ENCODE data around the gene KIF1B. TPM values are rescaled to one million over a fixed set of nuclear protein-coding genes. Genes with fewer than 3 reads are reported as not detected.

Gene KIF1B, protein sequence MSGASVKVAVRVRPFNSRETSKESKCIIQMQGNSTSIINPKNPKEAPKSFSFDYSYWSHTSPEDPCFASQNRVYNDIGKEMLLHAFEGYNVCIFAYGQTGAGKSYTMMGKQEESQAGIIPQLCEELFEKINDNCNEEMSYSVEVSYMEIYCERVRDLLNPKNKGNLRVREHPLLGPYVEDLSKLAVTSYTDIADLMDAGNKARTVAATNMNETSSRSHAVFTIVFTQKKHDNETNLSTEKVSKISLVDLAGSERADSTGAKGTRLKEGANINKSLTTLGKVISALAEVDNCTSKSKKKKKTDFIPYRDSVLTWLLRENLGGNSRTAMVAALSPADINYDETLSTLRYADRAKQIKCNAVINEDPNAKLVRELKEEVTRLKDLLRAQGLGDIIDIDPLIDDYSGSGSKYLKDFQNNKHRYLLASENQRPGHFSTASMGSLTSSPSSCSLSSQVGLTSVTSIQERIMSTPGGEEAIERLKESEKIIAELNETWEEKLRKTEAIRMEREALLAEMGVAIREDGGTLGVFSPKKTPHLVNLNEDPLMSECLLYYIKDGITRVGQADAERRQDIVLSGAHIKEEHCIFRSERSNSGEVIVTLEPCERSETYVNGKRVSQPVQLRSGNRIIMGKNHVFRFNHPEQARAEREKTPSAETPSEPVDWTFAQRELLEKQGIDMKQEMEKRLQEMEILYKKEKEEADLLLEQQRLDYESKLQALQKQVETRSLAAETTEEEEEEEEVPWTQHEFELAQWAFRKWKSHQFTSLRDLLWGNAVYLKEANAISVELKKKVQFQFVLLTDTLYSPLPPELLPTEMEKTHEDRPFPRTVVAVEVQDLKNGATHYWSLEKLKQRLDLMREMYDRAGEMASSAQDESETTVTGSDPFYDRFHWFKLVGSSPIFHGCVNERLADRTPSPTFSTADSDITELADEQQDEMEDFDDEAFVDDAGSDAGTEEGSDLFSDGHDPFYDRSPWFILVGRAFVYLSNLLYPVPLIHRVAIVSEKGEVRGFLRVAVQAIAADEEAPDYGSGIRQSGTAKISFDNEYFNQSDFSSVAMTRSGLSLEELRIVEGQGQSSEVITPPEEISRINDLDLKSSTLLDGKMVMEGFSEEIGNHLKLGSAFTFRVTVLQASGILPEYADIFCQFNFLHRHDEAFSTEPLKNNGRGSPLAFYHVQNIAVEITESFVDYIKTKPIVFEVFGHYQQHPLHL (N-terminal part only)
- 8.1 TPM for total RNA-seq

DNA sequence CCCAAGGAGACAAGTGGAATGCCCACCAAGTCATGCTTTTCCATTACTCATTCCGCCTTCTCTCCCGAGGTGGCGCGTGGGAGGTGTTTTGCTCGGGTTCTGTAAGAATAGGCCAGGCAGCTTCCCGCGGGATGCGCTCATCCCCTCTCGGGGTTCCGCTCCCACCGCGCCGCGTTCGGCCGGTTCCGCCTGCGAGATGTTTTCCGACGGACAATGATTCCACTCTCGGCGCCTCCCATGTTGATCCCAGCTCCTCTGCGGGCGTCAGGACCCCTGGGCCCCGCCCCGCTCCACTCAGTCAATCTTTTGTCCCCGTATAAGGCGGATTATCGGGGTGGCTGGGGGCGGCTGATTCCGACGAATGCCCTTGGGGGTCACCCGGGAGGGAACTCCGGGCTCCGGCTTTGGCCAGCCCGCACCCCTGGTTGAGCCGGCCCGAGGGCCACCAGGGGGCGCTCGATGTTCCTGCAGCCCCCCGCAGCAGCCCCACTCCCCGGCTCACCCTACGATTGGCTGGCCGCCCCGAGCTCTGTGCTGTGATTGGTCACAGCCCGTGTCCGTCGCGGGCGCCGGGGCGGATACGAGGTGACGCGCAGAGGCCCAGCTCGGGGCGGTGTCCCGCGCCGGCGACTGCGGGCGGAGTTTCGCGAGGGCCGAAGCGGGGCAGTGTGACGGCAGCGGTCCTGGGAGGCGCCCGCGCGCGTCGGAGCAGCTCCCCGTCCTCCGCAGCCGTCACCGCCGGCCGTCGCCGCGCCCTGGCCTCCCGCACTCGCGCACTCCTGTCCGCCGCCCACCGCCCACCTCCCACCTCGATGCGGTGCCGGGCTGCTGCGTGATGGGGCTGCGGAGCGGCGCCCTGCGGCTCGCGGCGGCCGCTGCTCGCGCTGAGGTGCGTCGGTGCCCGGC, at the start of gene KIF1B:
KIF1B (plus strand) TSS at position 666 of the 906 bp plus-strand sequence. CDS start 21,759 bp downstream, outside the sequence.
- peak; percentile 84 to 97 (median 96) for DNase-seq (ENCODE audit: low read depth in 2 of 3, low spot score in 2 of 3)

DNA sequence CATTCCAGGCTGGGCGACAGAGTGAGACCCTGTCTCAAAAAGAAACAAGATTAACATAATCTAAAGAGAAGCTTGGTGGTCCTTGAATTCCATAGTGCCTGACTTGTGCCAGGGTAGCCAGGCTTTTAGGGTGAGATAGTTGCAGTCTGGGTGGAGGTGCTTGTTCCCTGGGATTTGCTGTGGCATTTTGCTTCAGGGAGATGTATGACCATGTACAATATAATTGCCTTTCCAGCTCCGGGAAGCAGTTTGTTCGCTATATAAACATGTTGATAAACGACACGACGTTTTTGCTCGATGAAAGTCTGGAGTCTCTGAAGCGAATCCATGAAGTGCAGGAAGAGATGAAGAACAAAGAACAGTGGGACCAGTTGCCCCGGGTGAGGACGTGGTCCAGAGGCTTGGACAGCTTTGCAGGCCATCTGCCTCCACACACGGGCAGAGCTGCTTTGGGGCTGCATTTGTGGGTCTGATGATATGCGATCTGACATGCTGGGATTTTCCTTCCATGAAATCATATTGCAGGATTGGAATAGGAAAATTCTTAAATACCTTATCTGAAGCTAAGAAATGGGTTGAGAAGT, 49.4 kb upstream of the KIF1B start:
- no peak for DNase-seq (ENCODE audit: low read depth in 2 of 3, low spot score in 2 of 3)

DNA sequence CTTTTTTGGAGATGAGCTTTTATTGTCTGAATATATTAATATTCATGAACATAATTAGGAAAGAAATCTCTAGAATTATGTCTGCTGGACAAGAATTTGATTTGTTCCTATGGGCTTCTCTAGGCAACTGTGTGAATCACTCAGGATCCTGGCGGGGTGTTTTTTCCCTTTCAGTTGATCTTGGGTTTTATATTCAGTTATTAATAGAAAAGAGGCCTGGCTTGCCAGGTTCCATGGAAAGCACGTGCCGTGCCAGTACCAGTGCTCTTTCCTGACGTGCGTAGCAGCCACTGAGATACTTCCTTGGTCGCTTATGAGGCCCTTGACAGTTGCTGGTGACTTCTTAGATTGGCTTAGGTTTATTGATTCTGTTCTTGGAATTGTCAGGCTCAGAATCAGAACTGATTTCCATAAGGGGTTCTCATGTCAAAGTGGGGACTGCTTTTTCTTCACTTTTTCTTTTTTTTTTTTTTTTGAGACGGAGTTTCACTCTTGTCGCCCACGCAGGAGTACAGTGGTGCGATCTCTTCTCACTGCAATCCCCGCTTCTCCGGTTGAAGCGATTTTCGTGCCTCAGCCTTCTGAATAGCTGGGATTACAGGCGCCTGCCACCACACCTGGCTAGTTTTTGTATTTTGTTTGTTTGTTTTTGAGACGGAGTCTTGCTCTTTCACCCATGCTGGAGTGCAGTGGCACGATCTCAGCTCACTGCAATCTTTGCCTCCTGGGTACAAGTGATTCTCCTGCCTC, 48.7 kb upstream of the KIF1B start:
- DNase-seq (ENCODE audit: low read depth in 2 of 3, low spot score in 2 of 3) = no peak

DNA sequence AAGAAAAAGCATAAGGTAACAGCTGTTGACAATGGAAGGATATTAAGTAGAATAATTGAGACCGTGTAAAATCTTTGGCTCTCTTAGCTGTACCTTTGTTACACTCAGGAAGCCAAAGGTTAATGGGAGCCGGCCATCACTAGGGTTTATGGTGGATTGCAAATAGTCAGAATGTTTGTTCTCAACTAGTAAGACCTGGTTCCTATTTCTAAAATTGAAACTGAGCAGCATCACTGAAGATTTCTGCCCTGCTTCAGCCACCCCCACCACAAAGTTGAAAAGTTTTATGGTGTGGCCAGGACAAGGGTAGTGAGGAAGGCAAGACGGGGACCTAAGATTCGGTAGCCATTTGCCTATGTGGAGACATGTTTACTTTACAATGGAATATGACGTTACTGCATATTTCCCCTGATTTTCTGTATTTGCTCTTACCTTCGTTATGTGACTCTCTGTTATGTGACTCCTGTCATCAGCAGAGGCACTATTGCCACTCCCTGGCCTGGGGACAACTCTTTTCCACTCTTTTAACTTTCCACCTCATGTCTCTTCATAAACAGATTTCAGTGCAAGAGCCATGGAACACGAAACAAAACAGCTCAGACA, 41.4 kb upstream of the KIF1B start:
- no peak for DNase-seq (ENCODE audit: low read depth in 2 of 3, low spot score in 2 of 3)

DNA sequence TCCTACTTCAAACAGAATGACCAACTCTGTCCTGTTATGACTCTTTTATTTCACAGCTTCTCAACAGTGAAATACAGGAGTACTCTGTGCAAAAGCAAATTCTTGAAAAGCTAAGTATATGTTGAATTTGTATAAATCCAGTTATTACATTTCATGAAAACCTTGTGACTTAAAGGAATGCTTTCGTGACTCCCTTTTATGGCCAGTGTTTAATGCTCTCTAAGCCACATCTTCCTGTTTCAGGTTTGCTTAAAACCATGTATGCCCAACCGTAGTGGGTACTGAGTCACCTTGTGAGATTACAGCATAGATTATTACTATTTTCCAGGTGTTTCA, 40.2 kb upstream of the KIF1B start:
- DNase-seq (ENCODE audit: low read depth in 2 of 3, low spot score in 2 of 3) = no peak

DNA sequence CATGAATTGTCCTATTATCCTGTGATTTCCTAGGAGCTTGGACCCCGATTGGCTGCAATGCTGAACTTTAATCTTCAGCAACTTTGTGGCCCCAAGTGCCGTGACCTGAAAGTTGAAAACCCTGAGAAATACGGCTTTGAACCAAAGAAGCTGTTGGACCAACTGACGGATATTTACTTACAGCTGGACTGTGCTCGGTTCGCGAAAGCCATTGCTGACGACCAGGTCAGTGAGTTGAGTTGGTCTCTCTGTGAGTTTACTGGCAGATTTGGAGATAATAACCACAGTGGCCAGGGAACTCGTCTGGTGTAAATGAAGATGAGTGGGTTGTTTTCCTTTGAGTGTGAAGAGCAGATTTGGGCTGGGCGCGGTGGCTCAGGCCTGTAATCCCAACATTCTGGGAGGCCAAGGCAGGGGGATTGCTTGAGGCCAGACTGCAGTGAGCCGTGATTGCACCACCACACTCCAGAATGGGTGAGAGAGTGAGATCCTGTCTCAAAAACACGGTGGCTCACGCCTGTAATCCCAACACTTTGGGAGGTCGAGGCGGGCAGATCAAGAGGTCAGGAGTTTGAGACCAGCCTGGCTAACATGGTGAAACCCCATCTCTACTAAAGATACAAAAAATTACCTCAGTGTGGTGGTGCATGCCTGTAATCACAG, 39.1 kb upstream of the KIF1B start:
- no peak for DNase-seq (ENCODE audit: low read depth in 2 of 3, low spot score in 2 of 3)

DNA sequence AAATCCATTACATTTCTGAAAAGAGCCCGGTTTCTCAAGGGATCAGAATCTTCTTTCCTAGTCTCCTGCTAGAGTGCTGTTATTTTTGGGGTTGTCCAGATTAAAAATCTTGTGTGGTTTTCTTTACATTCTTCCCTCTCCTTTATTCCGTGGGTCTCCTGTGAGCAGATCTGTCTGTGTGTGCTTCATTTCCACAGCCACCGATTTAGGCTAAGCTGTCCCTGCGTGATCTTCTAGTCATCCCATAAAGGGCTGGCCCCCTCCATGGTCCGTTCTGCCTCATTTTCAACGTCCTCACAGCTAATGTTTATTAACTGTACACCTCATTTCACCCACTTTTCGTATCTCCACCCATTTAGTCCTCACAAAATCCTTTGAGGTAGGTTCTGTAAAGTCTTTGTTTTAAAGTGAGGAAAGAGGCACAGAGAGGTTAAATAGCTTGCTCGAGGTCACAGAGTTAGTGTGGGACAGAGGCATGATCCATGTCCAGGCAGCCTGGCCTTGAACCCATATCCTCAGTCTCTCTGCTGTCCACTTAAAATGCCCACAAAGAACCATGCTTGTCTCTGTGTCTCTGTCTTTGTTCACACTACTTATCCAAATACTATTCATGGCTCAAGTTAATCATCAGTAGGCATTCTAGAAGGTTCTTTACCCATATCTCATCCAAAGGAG, 38.2 kb upstream of the KIF1B start:
- no peak for DNase-seq (ENCODE audit: low read depth in 2 of 3, low spot score in 2 of 3)

DNA sequence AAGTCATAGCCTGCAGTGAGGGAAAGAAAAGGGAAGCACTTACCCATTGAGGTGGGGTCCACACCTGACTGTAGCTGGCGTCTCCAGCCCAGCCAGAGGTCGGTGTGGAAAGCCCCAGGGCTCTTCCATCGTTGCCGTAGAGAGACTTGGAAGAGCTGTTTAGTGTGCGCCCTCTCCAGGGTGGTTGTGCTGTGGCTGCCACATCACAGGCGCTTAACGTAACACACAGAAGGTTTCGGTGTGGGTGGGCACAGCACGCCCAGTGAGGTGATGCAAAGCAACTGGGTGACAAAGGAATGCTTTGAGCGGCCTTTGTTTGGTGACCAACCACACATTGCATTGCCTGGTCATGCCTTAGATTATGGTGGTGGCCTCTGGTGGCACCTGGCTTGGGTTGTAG, 36.8 kb upstream of the KIF1B start:
- no peak for DNase-seq (ENCODE audit: low read depth in 2 of 3, low spot score in 2 of 3)

DNA sequence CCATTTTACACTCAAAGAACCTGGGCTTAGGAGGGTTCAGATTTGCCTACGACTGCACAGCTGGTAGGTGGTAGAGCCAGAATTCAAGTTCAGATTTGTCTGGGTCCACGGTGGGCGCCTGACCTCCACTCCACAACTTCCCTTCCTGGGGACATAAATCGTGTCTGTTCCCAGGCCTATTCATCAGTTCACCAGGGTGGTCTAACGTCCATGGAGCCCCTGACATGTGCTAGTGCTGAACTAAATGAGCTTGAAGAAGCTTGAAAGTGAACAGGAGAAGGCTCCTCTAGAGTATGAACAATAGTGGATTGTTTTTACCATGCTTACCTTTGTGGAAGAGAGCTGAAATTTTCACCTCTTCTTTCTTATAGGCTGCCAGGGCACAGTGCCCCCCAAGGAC, 32.5 kb upstream of the KIF1B start:
- DNase-seq (ENCODE audit: low read depth in 2 of 3, low spot score in 2 of 3) = no peak

DNA sequence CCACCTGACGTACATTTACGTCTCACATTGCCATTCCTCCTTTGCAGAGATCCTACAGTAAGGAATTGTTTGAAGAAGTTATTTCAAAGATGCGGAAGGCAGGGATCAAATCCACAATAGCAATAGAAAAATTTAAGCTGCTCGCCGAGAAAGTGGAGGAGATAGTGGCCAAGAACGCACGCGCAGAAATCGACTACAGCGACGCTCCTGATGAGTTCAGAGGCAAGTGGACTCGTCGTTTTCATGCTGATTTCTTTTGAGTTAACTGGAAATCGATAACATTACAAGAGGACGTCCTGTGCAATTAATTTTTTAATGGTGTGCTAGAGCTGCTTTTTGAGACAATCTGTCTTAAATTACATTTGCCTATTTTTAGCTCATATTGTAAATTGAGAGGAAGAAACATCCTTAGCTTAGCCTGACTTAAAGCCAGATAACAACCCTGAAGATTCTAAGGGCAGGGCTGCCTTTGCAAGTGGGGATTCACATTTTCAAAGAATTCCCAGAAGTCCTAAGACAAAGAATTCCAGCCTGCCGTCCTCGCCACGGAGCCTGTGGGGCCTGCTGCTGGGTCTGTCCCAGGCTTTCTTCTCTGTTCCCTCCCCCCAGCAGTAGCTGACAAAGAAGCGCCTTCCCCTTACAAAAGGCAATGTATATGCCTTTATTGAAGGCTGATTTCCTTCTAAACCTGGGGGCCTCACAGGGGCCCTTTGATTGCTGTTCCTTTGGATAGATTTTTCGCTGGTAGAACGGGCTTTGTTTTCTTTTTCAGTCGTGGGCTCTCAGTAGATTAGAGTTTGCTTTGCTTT, 31.6 kb upstream of the KIF1B start:
- DNase-seq (ENCODE audit: low read depth in 2 of 3, low spot score in 2 of 3) = no peak

DNA sequence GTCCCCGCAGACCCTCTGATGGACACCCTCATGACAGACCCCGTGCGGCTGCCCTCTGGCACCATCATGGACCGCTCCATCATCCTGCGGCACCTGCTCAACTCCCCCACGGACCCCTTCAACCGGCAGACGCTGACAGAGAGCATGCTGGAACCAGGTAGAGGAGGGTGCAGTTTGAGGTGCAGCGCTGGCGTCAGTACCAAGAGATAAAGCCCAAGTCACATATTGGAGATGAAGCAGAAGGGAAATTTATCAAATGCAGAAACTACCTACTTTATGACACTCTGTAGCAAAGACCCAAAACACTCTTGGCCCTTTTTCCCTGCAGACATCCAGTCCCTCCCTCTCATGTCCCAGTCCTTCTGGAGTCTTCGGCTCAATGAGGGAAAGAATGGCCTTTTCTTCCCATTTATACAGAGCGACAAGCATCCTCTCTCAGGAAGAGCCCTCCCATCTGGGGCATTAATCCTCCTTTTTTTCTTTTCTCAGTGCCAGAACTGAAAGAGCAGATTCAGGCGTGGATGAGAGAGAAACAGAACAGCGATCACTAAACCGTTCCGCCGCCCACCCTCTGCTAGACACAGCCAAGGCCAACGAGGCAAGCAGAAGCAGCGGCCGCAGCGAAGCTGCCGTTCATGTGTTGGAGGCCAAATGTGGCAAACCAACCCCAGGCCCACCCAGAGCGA, 30.8 kb upstream of the KIF1B start:
- no peak for DNase-seq (ENCODE audit: low read depth in 2 of 3, low spot score in 2 of 3)

DNA sequence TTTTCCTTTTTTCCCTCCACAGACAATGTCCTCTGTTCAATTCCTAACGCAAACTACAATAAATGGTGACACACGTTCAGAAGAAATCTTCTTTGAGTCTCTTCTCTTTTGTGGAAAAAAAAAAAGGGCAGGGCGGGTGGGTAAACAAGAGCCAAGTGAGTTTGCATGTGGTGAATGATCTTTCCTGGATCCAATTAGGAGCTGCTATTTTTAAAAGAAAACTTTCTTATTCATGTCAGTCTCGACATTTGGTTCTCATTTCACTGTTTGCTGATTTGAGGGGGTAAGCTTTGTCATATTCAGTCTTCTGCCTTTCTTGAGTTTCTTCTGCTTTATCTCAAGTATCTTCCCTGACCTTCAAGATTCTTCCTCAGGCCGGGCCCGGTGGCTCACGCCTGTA, 29.2 kb upstream of the KIF1B start:
- no peak for DNase-seq (ENCODE audit: low read depth in 2 of 3, low spot score in 2 of 3)

DNA sequence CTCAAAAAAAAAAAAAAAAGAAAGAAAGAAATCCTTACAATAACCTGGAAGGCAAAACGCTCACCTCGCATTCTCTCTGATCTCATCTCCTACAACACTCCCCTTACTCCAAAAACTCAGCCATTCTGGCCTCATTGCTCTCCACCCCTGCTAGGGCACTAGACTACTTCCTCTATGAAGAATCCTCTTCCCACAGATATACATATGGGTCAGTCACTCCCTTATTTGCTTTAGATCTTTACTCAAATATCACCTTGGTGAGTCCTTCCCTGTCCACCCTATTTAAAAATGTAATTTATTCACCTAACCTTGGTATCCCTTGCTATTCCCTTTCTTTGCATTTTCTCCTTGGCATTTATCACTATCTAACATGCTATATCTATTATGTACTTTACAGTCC, 24.6 kb upstream of the KIF1B start:
- no peak for DNase-seq (ENCODE audit: low read depth in 2 of 3, low spot score in 2 of 3)

DNA sequence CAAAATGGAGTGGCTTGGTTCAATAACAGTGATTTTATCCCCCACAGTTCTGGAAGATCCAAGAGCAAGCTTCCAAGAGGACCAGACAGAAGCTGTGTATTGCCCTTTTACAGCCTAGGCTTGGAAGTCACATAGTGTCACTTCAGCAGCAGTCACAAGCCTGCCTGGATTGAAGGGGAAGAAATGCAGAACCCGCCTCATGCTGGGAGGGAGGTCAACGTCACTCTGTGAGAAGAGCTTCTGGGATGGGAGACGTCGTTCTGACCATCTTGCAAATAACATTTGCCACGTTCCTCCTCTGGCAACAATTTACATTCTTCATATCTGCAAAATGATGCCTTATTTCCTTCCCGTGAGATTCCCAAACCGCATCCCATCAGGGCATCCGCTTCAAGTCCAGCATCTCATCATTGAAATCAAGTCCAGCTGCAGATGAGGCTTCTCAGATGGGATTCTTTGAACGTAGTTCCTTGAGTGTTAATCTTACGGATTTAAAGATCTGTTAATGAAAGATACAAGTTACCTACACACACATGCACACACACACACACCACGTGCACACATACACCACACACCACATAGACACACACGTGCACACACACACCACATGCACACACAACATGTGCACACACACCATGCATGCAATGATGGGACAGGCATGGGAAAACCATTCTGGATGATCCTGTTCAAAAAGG, 23.9 kb upstream of the KIF1B start:
- DNase-seq (ENCODE audit: low read depth in 2 of 3, low spot score in 2 of 3) = no peak

DNA sequence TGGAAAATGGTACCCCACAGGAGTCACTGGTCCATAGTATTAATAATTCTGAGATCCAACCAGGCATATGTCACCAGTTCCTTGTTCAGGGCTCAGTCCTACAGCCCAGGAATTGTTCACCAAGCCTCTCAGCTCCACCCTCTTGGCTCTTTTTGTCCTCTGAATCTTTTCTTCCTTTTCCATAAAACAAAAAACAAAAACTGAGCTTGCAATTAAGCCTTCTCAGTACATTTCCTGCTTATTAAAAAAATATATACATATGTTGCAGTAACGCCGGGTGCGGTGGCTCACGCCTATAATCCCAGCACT, 23.4 kb upstream of the KIF1B start:
- no peak for DNase-seq (ENCODE audit: low read depth in 2 of 3, low spot score in 2 of 3)

DNA sequence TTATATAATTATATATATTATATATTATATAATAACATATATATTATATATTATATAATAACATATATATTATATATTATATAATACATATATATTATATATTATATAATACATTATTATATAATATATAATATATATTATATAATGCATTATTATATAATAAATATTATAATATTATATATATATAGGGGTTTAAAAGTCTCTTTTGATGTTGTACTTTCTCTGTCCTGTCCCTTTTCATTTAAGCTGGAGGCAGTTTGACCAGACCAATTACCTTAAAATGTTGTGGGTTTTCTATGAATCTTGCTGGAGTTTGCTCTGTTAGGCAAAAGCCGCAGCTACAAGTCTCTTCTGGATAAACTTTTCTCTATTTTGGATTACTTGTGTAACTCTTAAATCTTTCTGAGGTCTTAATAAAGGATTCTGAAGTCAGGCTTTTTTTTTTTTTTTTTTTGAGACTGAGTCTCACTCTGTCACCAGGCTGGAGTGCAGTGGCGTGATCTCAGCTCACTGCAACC, 22.2 kb upstream of the KIF1B start:
- DNase-seq (ENCODE audit: low read depth in 2 of 3, low spot score in 2 of 3) = no peak
